Mesenchymal stem cell (in vitro differentiated cells and primary cell): ENCODE results near the gene ZMAT5. TPM values are rescaled to one million over a fixed set of nuclear protein-coding genes. Genes with fewer than 3 reads are reported as not detected.
A peak's percentile ranks its signal among the peaks of the same experiment; 100 is the strongest.

Experiments
- DNase-seq: peaks from one replicate; pipeline ENCODE4 v3.0.0-alpha.2; 2013
- H2AFZ ChIP-seq: one replicate; pipeline ENCODE4 v1.6.1; 2013; ENCODE audit warnings: low read depth, mild to moderate bottlenecking, control low read depth, inconsistent platforms, low read length, moderate library complexity
- H2AK5ac ChIP-seq: 2 replicates; pipeline ENCODE4 v1.6.1; 2013; ENCODE audit warnings: low read length, moderate library complexity, mild to moderate bottlenecking, inconsistent platforms; ENCODE audit not compliant: severe bottlenecking
- H2BK120ac ChIP-seq: one replicate; pipeline ENCODE4 v1.6.1; 2013; ENCODE audit warnings: low read depth, mild to moderate bottlenecking, inconsistent platforms, low read length, moderate library complexity
- H2BK12ac ChIP-seq, 2 experiments: one replicate each; pipeline ENCODE4 v1.6.1; 2013; ENCODE audit warnings: inconsistent platforms in 2 of 2, low read length in 2 of 2, mild to moderate bottlenecking in 2 of 2, moderate library complexity in 2 of 2, control low read depth in 1 of 2
- H2BK15ac ChIP-seq: one replicate; pipeline ENCODE4 v1.6.1; 2013; ENCODE audit warnings: mild to moderate bottlenecking, low read depth, inconsistent platforms; ENCODE audit not compliant: poor library complexity, severe bottlenecking
- H2BK5ac ChIP-seq: 2 replicates; pipeline ENCODE4 v1.6.1; 2013; ENCODE audit warnings: low read depth, mild to moderate bottlenecking, low read length, control low read depth, inconsistent platforms; ENCODE audit not compliant: poor library complexity, severe bottlenecking
- H3K14ac ChIP-seq, 2 experiments: one replicate each; pipeline ENCODE4 v1.6.1; 2013; ENCODE audit warnings: inconsistent platforms in 2 of 2, low read length in 2 of 2, control low read depth in 1 of 2, mild to moderate bottlenecking in 1 of 2, moderate library complexity in 1 of 2
- H3K18ac ChIP-seq, 2 experiments: one replicate each; pipeline ENCODE4 v1.6.1; 2013; ENCODE audit warnings: inconsistent platforms in 2 of 2, low read length in 2 of 2, control low read depth in 1 of 2, low read depth in 1 of 2, mild to moderate bottlenecking in 1 of 2
- H3K23ac ChIP-seq, 2 experiments: one replicate each; pipeline ENCODE4 v1.6.1; 2013; ENCODE audit warnings: inconsistent platforms in 2 of 2, low read length in 2 of 2, mild to moderate bottlenecking in 2 of 2, moderate library complexity in 2 of 2, control low read depth in 1 of 2
- H3K27ac ChIP-seq: 2 replicates; pipeline ENCODE4 v1.5.1; 2013; ENCODE audit warnings: mild to moderate bottlenecking, moderate library complexity, low read length, control low read depth, inconsistent platforms; ENCODE audit not compliant: poor library complexity, severe bottlenecking
- H3K27me3 ChIP-seq, 2 experiments: 2 replicates each; pipeline versions ENCODE4 v1.6.1 to v1.7.0; 2013; ENCODE audit warnings: low read length in 2 of 2, mild to moderate bottlenecking in 2 of 2, moderate library complexity in 2 of 2, control low read depth in 1 of 2, inconsistent platforms in 1 of 2; ENCODE audit not compliant: control insufficient read depth in 1 of 2, insufficient read depth in 1 of 2
- H3K36me3 ChIP-seq, 2 experiments: 2 replicates each; pipeline versions ENCODE4 v1.6.1 to v1.7.0; 2013; ENCODE audit warnings: low read length in 2 of 2, control low read depth in 1 of 2, inconsistent platforms in 1 of 2, low read depth in 1 of 2, mild to moderate bottlenecking in 1 of 2; ENCODE audit not compliant: insufficient read depth in 2 of 2, control insufficient read depth in 1 of 2
- H3K4ac ChIP-seq, 2 experiments: one replicate each; pipeline ENCODE4 v1.6.1; 2013; ENCODE audit warnings: inconsistent platforms in 2 of 2, low read length in 2 of 2, mild to moderate bottlenecking in 2 of 2, moderate library complexity in 2 of 2, control low read depth in 1 of 2, low read depth in 1 of 2
- H3K4me1 ChIP-seq: 2 replicates; pipeline ENCODE4 v1.6.1; 2013; ENCODE audit warnings: low read depth, low read length, control low read depth; ENCODE audit not compliant: control insufficient read depth, insufficient read depth
- H3K4me2 ChIP-seq: 2 replicates; pipeline ENCODE4 v1.6.1; 2013; ENCODE audit warnings: low read length, mild to moderate bottlenecking, inconsistent platforms; ENCODE audit not compliant: poor library complexity, severe bottlenecking
- H3K4me3 ChIP-seq, 2 experiments: 2 replicates each; pipeline versions ENCODE4 v1.5.1 to v1.7.0; 2013; ENCODE audit warnings: low read length in 2 of 2, mild to moderate bottlenecking in 2 of 2, control low read depth in 1 of 2, low read depth in 1 of 2; ENCODE audit not compliant: insufficient read depth in 1 of 2
- H3K79me1 ChIP-seq: replicated peaks from 2 replicates; pipeline ENCODE4 v1.6.1; 2013; ENCODE audit warnings: mild to moderate bottlenecking, control low read depth, low read length, inconsistent platforms; ENCODE audit not compliant: poor library complexity, severe bottlenecking
- H3K9ac ChIP-seq: 2 replicates; pipeline ENCODE4 v1.7.0; 2013; ENCODE audit warnings: mild to moderate bottlenecking, low read length, moderate library complexity
- H3K9me3 ChIP-seq: 2 replicates; pipeline ENCODE4 v1.7.0; 2013; ENCODE audit warnings: mild to moderate bottlenecking, low read length; ENCODE audit not compliant: control insufficient read depth
- H4K8ac ChIP-seq: one replicate; pipeline ENCODE4 v1.6.1; 2013; ENCODE audit warnings: inconsistent platforms, mild to moderate bottlenecking, low read length, moderate library complexity
- H4K91ac ChIP-seq: one replicate; pipeline ENCODE4 v1.6.1; 2013; ENCODE audit warnings: mild to moderate bottlenecking, low read length, inconsistent platforms
- WGBS: methylation state at CpG from one replicate; pipeline ENCODE4 v1.1.7; 2013; ENCODE audit warnings: mixed read lengths; 5-methylcytosine and 5-hydroxymethylcytosine counted together
- polyA plus RNA-seq, 2 experiments: library from polyadenylated mRNA; stranded (reverse); fragments of 200-250 nt; gene quantifications; one replicate each; pipeline ENCODE4 v1.2.3, GENCODE V29; 2013

The ZMAT5 gene
- 30.6 TPM for polyA plus RNA-seq (2013, experiment 1 of 2)
- polyA plus RNA-seq (2013, experiment 2 of 2) = 33.0 TPM

DNA sequence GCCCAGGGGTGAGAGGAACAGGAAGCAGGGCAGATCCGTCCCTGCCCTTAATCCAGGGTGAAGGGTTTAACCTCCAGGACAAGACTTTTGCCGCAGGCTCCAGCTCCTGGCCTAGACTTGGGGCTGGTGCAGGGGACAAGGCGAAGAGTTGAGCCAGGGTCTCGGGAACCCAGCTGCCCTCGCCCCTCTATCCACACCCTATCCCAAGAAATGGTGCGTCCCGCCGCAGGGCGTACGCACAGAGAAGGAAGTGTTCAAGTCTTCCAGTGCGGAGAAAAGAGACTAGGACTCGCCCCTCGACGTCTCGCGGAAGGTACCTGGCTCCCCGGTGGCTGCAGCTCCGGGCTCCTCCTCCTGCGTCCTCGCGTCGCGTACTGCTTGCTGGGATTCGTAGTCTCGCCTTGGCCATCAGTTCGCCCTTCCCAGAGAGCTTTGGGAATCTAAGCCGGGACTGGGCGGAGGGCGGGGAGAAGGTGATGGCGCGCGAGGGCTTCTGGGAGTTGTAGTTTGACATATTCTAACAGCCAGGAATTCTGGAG is at the start of gene ZMAT5:
TSS of gene ZMAT5 (minus strand) at position 376 of the 539 bp plus-strand sequence. CDS start 18,463 bp downstream, outside the sequence.
- peak; percentile 97 for DNase-seq
- WGBS = under 1% methylated on average over 32 of the region's 32 CpGs
- Histone ChIP-seq H3K79me1 (peaks cover 22% of the 10 kb centered on the region), H2BK120ac (no peak within 1 kb of the TSS), H3K9ac (peak within 1 kb of the TSS; percentile 97), H2BK12ac (no peak within 1 kb of the TSS), H3K14ac (peak within 1 kb of the TSS in 1 of 2 experiments; percentile 99), H3K36me3 (peaks cover 19 to 24% of the 10 kb centered on the region in 2 experiments), H3K23ac (no peak within 1 kb of the TSS), H3K4me3 (peak within 1 kb of the TSS; percentile 97), H2BK5ac (no peak within 1 kb of the TSS), H2AFZ (peak within 1 kb of the TSS; percentile 88), H3K9me3 (no peaks in the 10 kb centered on the region), H3K18ac (peak within 1 kb of the TSS; percentile 86 to 100), H4K8ac (peak within 1 kb of the TSS; percentile 83), H3K4me1 (peaks cover 14% of the 10 kb centered on the region), H3K27me3 (no peaks in the 10 kb centered on the region), H4K91ac (peak within 1 kb of the TSS; percentile 94), H3K4me2 (peak within 1 kb of the TSS; percentile 84), H2AK5ac (no peak within 1 kb of the TSS), H3K27ac (peak within 1 kb of the TSS; percentile 79), H2BK15ac (no peak within 1 kb of the TSS), H3K4ac (peak within 1 kb of the TSS; percentile 36 to 92)

DNA sequence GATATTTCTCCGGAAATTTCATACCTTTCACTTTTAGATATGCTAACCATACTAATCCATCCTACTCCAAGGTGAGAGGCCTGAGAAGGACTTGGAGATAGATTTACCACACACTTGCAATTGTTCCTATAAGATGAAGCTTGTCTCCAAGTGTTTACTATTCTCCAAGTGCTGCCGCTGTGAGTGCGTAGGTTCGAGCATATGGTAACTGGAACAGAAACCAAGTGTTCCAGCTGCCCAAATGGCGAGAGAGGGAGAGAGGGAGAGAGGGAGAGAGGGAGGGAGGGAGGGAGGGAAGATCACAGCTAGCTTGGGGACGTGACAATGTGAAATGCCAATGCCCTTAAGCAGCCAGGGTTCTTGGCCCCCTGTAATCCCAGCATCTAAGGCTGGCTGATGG is 49.7 kb upstream of the ZMAT5 start:
- Histone ChIP-seq H3K79me1 (no peaks in the 10 kb centered on the region), H3K36me3 (peaks cover 45 to 59% of the 10 kb centered on the region in 2 experiments), H2BK120ac (no peak overlapping the region), H4K91ac (no peak overlapping the region), H3K23ac (no peak overlapping the region), H2BK5ac (no peak overlapping the region), H3K14ac (no peak overlapping the region), H3K9ac (peak overlapping the region; percentile 65), H2AK5ac (no peak overlapping the region), H3K27ac (no peak overlapping the region), H2BK12ac (no peak overlapping the region), H3K18ac (no peak overlapping the region), H3K4me2 (no peak overlapping the region), H3K27me3 (no peaks in the 10 kb centered on the region), H2AFZ (no peak overlapping the region), H2BK15ac (no peak overlapping the region), H3K4me3 (peak overlapping the region in 1 of 2 experiments; percentile 43), H3K9me3 (no peaks in the 10 kb centered on the region), H4K8ac (no peak overlapping the region), H3K4ac (no peak overlapping the region), H3K4me1 (peaks cover 4% of the 10 kb centered on the region)
- no peak for DNase-seq
- 92% methylated on average over 5 of the region's 6 CpGs for WGBS

DNA sequence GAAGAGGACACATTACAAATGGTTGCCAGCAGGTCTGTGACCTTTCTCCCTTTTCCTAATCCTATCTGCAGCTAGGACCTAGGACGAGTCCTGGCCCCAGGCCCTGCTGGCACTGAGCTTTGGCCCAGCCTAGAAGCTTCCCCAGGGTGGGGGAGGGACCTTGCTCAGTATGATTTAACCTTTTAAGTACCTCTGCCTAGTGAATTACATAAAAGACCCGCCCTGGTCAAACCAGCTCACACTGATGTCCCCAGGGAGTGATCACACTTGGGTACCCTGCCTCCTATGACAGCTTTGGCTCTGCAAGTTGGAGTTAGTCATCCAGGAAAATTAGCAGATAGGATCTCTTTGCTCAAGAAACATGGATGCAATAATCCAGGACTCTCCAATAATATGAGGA is 49.3 kb upstream of the ZMAT5 start:
- H3K4me1 ChIP-seq = peaks cover 6% of the 10 kb centered on the region
- 88% methylated on average over 2 of the region's 2 CpGs for WGBS
- H2BK15ac ChIP-seq = no peak overlapping the region
- no peak overlapping the region for H4K91ac ChIP-seq
- DNase-seq = no peak
- H3K4me2 ChIP-seq = no peak overlapping the region
- no peaks in the 10 kb centered on the region for H3K79me1 ChIP-seq
- no peak overlapping the region for H3K4ac ChIP-seq
- no peak overlapping the region for H3K23ac ChIP-seq
- H3K27me3 ChIP-seq = no peaks in the 10 kb centered on the region
- H2BK12ac ChIP-seq = no peak overlapping the region
- no peak overlapping the region for H2BK5ac ChIP-seq
- no peak overlapping the region for H2AFZ ChIP-seq
- H2BK120ac ChIP-seq = no peak overlapping the region
- H4K8ac ChIP-seq = no peak overlapping the region
- H2AK5ac ChIP-seq = no peak overlapping the region
- no peak overlapping the region for H3K27ac ChIP-seq
- no peak overlapping the region for H3K14ac ChIP-seq
- H3K36me3 ChIP-seq = peaks cover 45 to 59% of the 10 kb centered on the region in 2 experiments
- H3K18ac ChIP-seq = no peak overlapping the region
- no peak overlapping the region for H3K4me3 ChIP-seq
- H3K9me3 ChIP-seq = no peaks in the 10 kb centered on the region
- H3K9ac ChIP-seq = peak overlapping the region; percentile 65

DNA sequence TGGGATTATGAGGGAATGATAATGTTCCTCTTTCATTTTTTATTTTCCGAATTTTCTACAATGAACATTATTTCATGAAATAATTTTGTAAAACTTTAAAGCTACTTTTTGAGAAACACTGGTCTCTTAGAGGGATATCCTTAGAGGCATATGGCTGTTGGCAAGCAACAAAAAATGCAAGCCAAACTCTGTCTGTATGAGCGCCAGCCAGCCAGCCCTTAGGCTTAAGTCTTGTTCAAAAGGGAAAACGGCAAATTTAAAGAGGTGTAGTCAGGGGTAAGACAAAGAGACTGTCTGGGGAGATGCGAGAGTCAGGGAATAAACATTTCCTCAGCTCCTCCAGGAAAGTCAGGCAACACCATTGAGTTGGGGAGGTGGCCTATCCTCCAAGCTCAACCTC is 48.8 kb upstream of the ZMAT5 start:
- Histone ChIP-seq H2BK5ac (no peak overlapping the region), H3K27me3 (no peaks in the 10 kb centered on the region), H2BK15ac (no peak overlapping the region), H3K36me3 (peaks cover 45 to 59% of the 10 kb centered on the region in 2 experiments), H3K4ac (no peak overlapping the region), H3K4me2 (no peak overlapping the region), H3K4me1 (peaks cover 6% of the 10 kb centered on the region), H3K27ac (no peak overlapping the region), H3K9me3 (no peaks in the 10 kb centered on the region), H3K18ac (no peak overlapping the region), H2BK120ac (no peak overlapping the region), H3K9ac (peak overlapping the region; percentile 44), H3K23ac (no peak overlapping the region), H3K4me3 (no peak overlapping the region), H2AFZ (no peak overlapping the region), H2AK5ac (no peak overlapping the region), H4K8ac (no peak overlapping the region), H2BK12ac (no peak overlapping the region), H3K79me1 (no peaks in the 10 kb centered on the region), H4K91ac (no peak overlapping the region), H3K14ac (no peak overlapping the region)
- whole genome bisulfite sequencing = 99% methylated on average over 3 of the region's 4 CpGs
- no peak for DNase-seq
